AG09309 (cell line): ENCODE data around the gene PTPRM.

Experiments used
- DNase-seq: peaks from one replicate; pipeline ENCODE4 v3.0.0-alpha.2; 2010; ENCODE audit warnings: low read depth
- H3K4me3 ChIP-seq: 2 replicates; pipeline ENCODE4 v1.5.1; 2011; ENCODE audit warnings: mild to moderate bottlenecking, low read depth, low read length, moderate library complexity; ENCODE audit not compliant: control insufficient read depth
- TF ChIP-seq, protein P1 (sequence below): IDR thresholded peaks from 2 replicates; pipeline ENCODE4 v1.5.1; 2011; ENCODE audit warnings: mild to moderate bottlenecking, low read depth, low read length, inconsistent platforms; ENCODE audit not compliant: insufficient read depth, control insufficient read depth; ENCODE audit errors: missing control alignments

Gene PTPRM

DNA sequence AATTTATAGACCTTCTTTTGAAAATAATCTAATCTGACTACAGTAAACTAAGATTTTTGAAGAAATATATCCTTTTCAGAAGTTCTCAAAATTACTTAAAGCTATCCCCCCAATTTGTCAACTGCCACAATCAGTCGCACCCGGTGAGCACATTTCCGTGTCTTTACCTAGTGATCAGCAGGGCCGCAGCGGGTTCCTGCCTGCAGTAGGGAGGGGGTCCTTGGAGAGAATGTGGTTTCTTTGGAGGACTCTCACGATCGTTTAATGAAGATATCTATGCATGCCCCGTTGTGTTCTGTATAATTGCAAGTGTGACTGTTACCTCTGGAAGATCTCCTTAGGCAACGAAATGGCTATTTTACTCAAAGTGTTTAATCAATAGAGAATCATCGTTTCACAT, 790.2 kb downstream of the PTPRM start:
- DNase-seq, result no peak
- TF ChIP-seq, protein P1, sequence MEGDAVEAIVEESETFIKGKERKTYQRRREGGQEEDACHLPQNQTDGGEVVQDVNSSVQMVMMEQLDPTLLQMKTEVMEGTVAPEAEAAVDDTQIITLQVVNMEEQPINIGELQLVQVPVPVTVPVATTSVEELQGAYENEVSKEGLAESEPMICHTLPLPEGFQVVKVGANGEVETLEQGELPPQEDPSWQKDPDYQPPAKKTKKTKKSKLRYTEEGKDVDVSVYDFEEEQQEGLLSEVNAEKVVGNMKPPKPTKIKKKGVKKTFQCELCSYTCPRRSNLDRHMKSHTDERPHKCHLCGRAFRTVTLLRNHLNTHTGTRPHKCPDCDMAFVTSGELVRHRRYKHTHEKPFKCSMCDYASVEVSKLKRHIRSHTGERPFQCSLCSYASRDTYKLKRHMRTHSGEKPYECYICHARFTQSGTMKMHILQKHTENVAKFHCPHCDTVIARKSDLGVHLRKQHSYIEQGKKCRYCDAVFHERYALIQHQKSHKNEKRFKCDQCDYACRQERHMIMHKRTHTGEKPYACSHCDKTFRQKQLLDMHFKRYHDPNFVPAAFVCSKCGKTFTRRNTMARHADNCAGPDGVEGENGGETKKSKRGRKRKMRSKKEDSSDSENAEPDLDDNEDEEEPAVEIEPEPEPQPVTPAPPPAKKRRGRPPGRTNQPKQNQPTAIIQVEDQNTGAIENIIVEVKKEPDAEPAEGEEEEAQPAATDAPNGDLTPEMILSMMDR, result no peak
- H3K4me3 ChIP-seq, result no peak overlapping the region

DNA sequence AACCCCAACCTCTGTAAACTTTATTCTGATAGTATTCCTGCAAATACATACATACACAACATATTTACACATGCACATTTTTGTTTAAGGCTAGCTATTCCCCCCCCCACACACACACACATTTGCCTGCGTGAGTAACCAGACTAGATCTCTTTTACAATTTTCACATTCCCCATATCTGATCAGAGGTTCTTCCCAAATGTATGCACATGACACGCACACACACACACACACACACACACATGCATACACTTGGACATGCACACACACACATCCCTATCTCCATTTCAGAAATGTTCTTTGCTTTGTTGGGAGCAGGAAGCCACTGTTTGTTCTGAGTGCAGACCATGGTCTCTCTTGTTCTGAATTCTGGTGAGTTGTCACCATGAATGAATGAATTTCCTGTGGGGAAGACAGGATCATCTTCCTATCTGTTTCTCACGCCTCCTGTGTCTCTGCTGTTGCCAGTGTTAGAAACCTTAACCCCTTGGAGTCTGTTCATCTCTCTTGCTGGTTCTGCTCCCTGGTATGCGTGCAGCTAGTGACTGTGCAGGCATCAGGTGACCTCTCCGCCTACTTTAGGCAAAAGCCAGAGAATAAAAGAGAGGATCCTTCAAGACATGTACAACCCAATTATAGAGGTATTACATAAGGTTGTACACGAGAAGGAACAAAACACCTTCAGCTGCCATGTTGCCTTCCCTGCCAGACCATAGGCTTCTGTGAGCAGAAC, 791.1 kb downstream of the PTPRM start:
- H3K4me3 ChIP-seq, result no peak overlapping the region
- no peak for DNase-seq
- TF ChIP-seq, protein P1, result no peak

DNA sequence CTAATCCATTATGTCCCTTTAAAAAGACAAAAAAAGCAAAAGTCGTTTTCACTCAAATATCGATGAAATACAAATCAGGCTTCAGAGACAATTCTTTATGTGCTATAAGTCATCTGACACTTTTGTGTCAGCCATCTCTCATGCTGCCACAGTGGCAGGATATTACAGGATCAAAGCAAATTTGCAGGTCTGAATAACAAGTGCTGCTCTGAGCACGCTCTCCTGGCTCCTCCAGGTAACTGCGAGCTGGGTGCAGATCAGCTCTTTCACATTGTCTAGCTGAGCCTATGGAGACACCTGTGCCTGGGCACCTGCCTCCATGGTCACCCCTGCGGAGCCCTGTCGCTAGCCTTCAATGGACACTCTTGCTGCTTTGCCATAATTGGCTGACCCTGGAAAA, 792.0 kb downstream of the PTPRM start:
- TF ChIP-seq, protein P1, result no peak
- DNase-seq, result no peak
- H3K4me3 ChIP-seq, result no peak overlapping the region

DNA sequence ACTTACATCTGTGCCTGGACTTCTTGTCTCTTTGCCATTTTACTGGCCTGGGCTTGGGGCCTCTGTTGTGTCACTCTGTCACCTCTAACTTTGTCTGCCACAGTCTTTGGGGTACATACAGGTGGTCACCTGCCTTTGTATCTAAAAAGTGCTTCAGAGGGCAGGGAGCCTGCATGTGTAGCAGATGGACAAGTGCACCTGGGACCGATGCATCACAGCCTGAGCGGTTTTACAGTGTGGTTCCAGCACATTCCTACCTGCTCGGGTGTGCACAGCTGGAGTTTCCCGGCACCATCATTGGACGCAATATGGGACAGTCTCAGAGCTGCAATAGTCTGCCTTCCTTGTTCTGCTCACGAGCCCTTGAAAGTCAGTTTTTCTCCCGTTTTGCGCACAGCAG, 792.4 kb downstream of the PTPRM start:
- DNase-seq, result no peak
- H3K4me3 ChIP-seq, result no peak overlapping the region
- TF ChIP-seq, protein P1, result no peak

DNA sequence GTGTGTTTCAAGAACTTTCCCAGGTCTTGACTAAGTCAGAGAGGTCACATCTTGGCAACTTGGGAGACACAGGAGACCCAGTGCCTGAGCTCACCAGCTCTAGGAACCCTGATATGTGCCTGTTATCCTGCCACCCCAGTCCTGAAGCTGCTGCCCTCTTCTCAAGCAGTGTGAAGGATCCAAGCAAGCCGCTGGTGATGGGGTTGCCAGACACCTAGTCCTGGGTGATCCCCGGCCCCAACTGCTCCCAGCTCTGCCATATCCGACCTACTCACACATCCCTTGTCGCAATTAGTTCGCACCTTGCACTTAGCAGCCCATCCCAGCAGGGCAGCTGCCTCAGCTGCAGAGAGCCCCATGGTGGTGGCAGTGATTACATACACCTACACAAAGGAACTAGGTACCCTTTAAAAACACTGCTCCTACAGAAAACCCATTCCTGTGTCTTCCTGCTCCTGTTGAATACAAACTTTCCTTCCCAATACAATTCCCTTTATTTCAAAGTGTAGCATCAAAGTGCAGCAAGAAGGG, 794.9 kb downstream of the PTPRM start:
- TF ChIP-seq, protein P1, result no peak

DNA sequence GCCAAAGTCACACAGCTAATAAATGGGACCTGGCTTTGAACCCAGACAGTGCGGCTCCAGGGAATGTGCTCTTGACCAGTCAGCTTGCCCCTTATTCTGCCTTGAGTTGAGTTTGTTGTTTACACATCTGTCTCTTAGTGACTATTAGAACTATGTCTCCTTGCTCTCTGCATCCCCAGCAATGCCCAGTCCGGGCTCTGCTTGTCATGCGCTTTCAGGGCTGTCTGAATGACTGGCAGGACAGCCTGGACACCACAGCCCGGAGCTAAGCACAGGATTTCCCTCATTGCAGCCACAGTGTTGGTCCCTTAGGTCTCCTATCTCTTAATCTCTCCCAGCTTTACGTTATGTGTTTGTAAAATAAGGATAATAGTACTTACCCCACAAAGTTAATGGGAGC, 795.7 kb downstream of the PTPRM start:
- TF ChIP-seq, protein P1, result no peak
- no peak for DNase-seq
- H3K4me3 ChIP-seq, result no peak overlapping the region

More for the DNA sequence above, 794.9 kb downstream of the PTPRM start:
- no peak for DNase-seq
- H3K4me3 ChIP-seq, result no peak overlapping the region
